Measurements from ENCODE around the gene ATXN2.
"Not testable (repeated sequence)": the region's sequence is repeated elsewhere in the genome, so short reads cannot be mapped to it uniquely, and the experiment has no call there.

Gene ATXN2

GRCh38 chr12:111519083-111519482, 80.0 kb downstream of the ATXN2 start:
- TF ChIP-seq CTCF (IDR thresholded peaks at IDR 0.05; ENCODE audit: unreplicated experiment in 3 of 3) = no peak
- Mint-ChIP-seq H3K9me3 (no peaks in the 10 kb centered on the region), H3K27me3 (ENCODE audit: low read depth) (no peaks in the 10 kb centered on the region), H3K4me3 (no peak overlapping the region), H3K27ac (no peak overlapping the region), H3K4me1 (no peaks in the 10 kb centered on the region), H3K36me3 (ENCODE audit: low read depth) (peaks cover 45% of the 10 kb centered on the region)

GRCh38 chr12:111507719-111508118, 91.4 kb downstream of the ATXN2 start:
- peaks cover 70% of the 10 kb centered on the region for H3K36me3 Mint-ChIP-seq (ENCODE audit: low read depth)

GRCh38 chr12:111507258-111507657, 91.9 kb downstream of the ATXN2 start:
- not testable (repeated sequence) for H3K9me3 Mint-ChIP-seq; H3K4me3 Mint-ChIP-seq; H3K27me3 Mint-ChIP-seq (ENCODE audit: low read depth); H3K27ac Mint-ChIP-seq; H3K4me1 Mint-ChIP-seq
- peaks cover 72% of the 10 kb centered on the region for H3K36me3 Mint-ChIP-seq (ENCODE audit: low read depth)

More at GRCh38 chr12:111507719-111508118, 91.4 kb downstream of the ATXN2 start:
- not testable (repeated sequence) for H3K9me3 Mint-ChIP-seq; H3K27me3 Mint-ChIP-seq (ENCODE audit: low read depth); H3K4me1 Mint-ChIP-seq; H3K27ac Mint-ChIP-seq; H3K4me3 Mint-ChIP-seq

GRCh38 chr12:111506260-111506659, 92.9 kb downstream of the ATXN2 start:
- TF ChIP-seq CTCF (IDR thresholded peaks at IDR 0.05; ENCODE audit: unreplicated experiment in 3 of 3) = no peak
- H3K27me3 Mint-ChIP-seq (ENCODE audit: low read depth) = no peaks in the 10 kb centered on the region
- H3K4me3 Mint-ChIP-seq = no peak overlapping the region
- H3K36me3 Mint-ChIP-seq (ENCODE audit: low read depth) = peaks cover 65% of the 10 kb centered on the region
- no peak overlapping the region for H3K27ac Mint-ChIP-seq
- H3K9me3 Mint-ChIP-seq = peaks cover 10% of the 10 kb centered on the region
- H3K4me1 Mint-ChIP-seq = no peaks in the 10 kb centered on the region

- Mint-ChIP-seq H3K4me3 (no peak overlapping the region), H3K9me3 (peaks cover 10% of the 10 kb centered on the region), H3K27me3 (ENCODE audit: low read depth) (no peaks in the 10 kb centered on the region), H3K36me3 (ENCODE audit: low read depth) (peaks cover 64% of the 10 kb centered on the region), H3K27ac (no peak overlapping the region), H3K4me1 (no peaks in the 10 kb centered on the region)
- no peak for TF ChIP-seq CTCF (IDR thresholded peaks at IDR 0.05; ENCODE audit: unreplicated experiment in 3 of 3)
Observed at GRCh38 chr12:111505601-111506036, 93.5 kb downstream of the ATXN2 start.

- no peak overlapping the region for H3K27ac Mint-ChIP-seq
- peaks cover 8% of the 10 kb centered on the region for H3K9me3 Mint-ChIP-seq
- H3K27me3 Mint-ChIP-seq (ENCODE audit: low read depth) = no peaks in the 10 kb centered on the region
- H3K36me3 Mint-ChIP-seq (ENCODE audit: low read depth) = peaks cover 73% of the 10 kb centered on the region
- no peak overlapping the region for H3K4me3 Mint-ChIP-seq
- TF ChIP-seq CTCF (IDR thresholded peaks at IDR 0.05; ENCODE audit: unreplicated experiment in 3 of 3) = no peak
- no peaks in the 10 kb centered on the region for H3K4me1 Mint-ChIP-seq
Observed at GRCh38 chr12:111503116-111503515, 96.0 kb downstream of the ATXN2 start.

GRCh38 chr12:111494676-111495075, 104.4 kb downstream of the ATXN2 start:
- peaks cover 81% of the 10 kb centered on the region for H3K36me3 Mint-ChIP-seq (ENCODE audit: low read depth)
- TF ChIP-seq CTCF (IDR thresholded peaks at IDR 0.05; ENCODE audit: unreplicated experiment in 3 of 3) = no peak
- no peaks in the 10 kb centered on the region for H3K27me3 Mint-ChIP-seq (ENCODE audit: low read depth)
- H3K4me3 Mint-ChIP-seq = no peak overlapping the region
- H3K9me3 Mint-ChIP-seq = peaks cover 8% of the 10 kb centered on the region
- H3K27ac Mint-ChIP-seq = peak overlapping the region in 1 of 3 experiments; percentile 42
- H3K4me1 Mint-ChIP-seq = no peaks in the 10 kb centered on the region

- not testable (repeated sequence) for H3K27me3 Mint-ChIP-seq (ENCODE audit: low read depth); H3K4me3 Mint-ChIP-seq; H3K27ac Mint-ChIP-seq; H3K4me1 Mint-ChIP-seq; H3K9me3 Mint-ChIP-seq
- H3K36me3 Mint-ChIP-seq (ENCODE audit: low read depth) = peaks cover 74% of the 10 kb centered on the region
Observed at GRCh38 chr12:111492979-111493378, 106.1 kb downstream of the ATXN2 start.

All from nephron (organoid).